ENCODE data around the gene HECW1.
"Not testable (repeated sequence)": the region's sequence is repeated elsewhere in the genome, so short reads cannot be mapped to it uniquely, and the experiment has no call there.

DNA sequence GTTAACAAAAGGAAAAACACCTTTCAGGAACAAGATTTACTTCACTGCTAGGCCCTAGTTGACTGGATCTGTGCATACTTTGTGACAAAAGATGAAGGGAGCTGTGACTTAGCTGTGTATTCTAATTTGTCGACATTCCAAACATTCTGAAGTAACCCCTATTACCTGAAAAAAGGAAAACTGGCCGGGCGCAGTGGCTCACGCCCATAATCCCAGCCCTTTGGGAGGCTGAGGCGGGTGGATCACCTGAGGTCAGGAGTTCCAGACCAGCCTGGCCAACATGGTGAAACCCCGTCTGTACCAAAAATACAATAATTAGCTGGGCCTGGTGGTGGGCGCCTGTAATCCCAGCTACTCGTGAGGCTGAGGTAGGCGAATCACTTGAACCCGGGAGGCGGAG is 472.3 kb downstream of the HECW1 start:
- not testable (repeated sequence) for TF ChIP-seq CTCF (tag by site-specific recombination; IDR thresholded peaks at IDR 0.05); ZNF707 (tag by site-specific recombination; IDR thresholded peaks at IDR 0.05); ZNF629 (tag by site-specific recombination; IDR thresholded peaks at IDR 0.05); ZBTB21 (tag by site-specific recombination; IDR thresholded peaks at IDR 0.05); ZNF335 (tag by site-specific recombination; conservative IDR thresholded peaks at IDR 0.05); ZNF692 (tag by site-specific recombination; IDR thresholded peaks at IDR 0.05)
